GM21576 (cell line): Measurements from ENCODE around the gene IPO9.
"Not testable (repeated sequence)": the region's sequence is repeated elsewhere in the genome, so short reads cannot be mapped to it uniquely, and the experiment has no call there.

Experiments
- ATAC-seq: cut with Tn5 transposase; IDR thresholded peaks from one replicate; pipeline ENCODE4 v1.9.1; 2021; ENCODE audit warnings: mild to moderate bottlenecking, moderate library complexity; ENCODE audit not compliant: unreplicated experiment

IPO9 gene

DNA sequence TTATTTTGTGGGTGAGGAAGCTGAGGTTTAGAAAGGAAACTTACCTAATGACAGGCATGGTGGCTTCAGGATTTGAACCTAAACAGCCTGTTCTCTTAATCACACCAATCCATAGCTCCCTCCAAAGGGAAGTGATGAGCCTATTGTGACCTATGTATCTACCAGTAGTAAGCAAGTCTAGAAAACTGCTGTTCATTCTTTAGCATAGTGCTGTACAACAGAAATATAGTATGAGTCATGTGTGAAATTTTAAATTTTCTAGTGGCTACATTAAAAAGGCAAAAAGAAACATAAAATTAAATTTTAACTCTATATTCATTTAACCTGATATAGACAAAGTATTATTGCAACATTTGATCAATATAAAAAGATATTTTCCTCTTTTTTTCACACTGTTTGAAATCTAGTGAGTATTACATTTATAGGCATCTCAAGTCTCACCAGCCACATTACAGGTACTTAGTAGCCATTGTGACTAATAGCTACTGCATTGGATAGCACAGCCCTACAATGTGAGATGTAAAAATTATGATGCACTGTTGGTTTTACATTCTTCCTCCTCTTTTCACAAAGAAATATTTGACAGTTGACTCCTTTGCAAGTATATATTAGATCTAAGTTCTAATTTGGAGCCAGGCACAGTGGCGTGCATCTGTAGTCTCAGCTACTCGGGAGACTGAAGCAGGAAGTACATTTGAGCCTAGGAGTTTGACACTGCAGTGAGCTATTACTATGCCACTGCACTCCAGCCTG lies 16.6 kb downstream of the IPO9 start:
- ATAC-seq: no peak

DNA sequence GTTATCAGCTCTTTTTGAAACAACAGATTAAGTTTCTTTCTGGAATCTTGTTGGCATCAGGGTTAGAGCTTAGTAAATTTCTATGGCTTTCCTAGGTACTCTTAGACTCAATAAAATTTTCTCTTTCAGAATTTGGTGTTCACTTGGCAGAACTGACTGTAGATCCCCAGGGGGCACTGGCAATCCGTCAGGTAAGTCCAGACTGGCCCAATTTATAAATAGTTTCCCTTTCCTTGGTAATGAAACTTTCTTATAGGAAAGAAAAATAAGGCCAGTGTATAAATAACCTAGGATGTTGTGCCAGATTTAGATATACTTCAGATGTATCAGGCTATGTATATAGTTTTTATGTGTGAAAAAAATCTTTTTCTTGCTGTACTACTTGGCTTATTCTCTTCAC lies 18.2 kb downstream of the IPO9 start:
- ATAC-seq: no peak

DNA sequence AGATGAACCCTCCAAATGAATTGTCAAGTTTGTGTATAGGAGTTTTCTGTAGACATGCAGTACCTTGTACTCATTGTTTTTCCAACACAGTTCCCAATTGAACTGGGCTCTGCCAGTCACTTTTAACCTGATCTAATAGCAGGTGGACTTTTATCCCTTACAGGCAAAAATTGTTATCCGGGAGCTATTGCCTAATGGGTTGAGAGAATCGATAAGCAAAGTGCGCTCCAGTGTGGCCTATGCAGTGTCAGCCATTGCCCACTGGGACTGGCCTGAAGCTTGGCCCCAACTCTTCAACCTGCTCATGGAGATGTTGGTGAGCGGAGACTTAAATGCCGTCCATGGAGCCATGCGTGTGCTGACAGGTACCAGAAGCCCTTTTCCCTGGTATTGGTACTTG lies 19.3 kb downstream of the IPO9 start:
- ATAC-seq: no peak

DNA sequence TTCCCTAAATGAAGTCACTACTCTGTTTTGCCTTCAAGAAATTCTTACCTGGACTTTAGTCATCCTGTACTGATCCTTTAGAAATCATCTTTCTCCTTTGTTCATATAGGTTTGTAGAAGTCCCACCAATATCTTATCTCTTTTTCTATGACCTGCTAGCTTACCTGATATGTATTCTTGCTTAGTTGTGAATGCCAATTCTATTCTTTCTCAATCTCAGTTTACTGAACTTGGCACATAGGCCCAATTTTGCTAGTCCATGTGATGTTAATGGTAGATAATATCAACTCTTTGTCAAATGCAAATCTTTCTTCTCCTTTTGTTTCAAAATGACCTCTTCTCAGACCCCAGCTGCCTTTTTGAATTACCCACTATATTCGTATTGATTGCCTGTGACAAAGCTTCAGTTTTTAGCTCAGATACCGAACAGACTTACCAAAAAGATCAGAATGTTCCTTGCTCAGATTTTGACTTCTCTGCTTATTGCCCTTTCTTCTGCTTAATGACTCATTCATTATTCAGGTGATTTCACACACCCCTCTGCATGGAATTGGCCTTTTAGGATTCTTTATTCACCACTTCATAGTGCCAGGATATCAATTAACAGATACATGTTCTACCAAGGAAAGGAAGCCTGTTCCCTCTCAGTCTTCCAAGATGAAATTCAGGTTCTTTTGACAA lies 20.6 kb downstream of the IPO9 start:
- no peak for ATAC-seq

DNA sequence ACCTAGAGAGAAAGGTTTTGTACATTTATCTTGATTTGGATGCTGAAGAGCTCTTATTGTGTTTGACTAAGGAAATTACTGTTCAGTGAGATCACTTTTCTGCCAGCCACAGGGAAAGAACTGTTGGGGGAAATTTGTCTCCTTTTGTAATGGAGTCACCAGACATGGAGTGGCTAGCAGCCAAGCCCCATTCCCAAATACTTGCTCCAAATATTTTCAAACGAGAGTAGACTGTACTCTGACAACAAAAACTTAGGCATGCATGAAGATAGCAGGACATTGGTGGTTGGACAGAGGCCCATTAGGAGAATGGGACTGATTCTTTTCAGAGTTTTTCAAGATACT lies 21.1 kb downstream of the IPO9 start:
- ATAC-seq: no peak

DNA sequence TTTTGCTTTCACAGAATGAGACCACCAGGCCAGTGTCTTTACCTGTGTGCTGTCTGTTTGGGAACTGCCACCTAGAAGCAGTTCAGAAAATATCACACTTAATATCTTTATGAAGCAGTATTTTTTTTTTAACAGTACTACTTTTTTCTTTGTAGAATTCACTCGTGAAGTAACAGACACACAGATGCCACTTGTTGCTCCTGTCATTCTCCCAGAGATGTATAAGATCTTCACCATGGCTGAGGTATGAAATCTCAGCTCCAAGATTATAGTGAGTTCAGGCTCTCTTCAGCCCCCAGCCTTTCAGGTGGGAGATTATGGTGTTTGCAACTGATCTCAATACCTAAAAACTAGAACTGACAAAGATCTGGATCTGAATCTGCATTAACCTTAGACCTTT lies 23.0 kb downstream of the IPO9 start:
- no peak for ATAC-seq

DNA sequence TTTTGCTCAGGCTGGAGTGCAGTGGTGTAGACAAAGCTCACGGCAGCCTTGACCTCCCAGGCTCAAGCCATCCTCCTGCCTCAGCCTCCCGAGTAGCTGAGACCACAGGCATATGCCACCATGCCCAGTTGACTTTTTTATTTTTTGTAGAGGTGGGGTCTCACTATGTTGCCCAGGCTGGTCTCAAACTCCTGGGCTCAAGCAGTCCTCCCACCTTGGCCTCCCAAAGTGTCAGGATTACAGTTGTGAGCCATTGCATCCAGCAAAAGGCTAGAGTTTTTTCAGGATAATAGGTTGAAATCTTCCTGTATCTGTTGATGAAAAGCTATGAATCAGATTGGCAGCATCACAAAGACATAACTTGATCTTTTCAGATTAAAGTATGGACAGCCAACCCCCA lies 27.8 kb downstream of the IPO9 start:
- ATAC-seq: not testable (repeated sequence)

DNA sequence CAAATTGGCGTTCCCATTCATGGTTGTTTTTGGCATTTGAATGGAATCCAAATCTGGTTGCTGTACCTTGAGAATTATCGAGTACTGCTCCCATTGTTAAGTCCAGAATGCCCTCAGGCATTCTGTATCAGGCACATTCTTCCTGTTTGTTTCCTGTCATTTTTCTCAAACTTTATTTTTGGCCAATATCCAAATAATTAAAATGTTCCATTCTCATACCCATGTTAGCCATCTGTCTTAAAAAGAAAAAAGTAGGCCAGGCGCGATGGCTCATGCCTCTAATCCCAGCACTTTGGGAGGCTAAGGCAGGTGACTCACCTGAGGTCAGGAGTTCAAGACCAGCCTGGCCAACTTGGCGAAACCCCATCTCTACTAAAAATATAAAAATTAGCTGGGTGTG lies 30.5 kb downstream of the IPO9 start:
- ATAC-seq: no peak

DNA sequence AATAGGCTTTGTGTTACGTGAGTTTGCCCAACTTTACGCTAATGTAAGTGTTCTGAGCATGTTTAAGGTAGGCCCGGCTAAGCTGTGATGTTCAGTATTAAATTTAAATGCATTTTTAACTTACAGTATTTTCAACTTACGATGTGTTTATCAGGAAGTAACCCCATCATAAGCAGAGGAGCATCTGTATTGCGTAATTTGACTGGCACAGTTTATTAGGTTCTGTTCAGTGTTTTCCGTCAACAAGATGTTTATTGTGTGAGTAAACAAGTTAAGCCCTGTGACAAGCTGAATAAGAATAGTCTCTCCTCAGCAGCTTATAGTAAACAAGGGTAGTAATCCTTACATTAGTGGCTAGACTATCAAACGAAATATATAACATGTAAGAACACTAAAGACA lies 32.5 kb downstream of the IPO9 start:
- no peak for ATAC-seq

DNA sequence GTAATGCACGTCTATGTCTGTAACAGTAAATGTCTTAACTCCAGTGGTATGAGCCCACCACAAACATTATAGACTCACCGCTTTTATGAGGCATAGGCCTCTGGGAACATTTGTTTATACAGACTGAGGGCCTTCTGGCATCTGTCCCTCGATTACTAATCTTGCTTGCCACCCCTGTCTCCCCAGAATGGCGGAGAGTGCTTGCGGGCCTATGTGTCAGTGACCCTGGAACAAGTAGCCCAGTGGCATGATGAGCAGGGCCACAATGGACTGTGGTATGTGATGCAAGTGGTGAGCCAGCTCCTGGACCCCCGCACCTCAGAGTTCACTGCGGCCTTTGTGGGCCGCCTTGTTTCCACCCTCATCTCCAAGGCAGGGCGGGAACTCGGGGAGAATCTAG lies 41.4 kb downstream of the IPO9 start:
- ATAC-seq: no peak

DNA sequence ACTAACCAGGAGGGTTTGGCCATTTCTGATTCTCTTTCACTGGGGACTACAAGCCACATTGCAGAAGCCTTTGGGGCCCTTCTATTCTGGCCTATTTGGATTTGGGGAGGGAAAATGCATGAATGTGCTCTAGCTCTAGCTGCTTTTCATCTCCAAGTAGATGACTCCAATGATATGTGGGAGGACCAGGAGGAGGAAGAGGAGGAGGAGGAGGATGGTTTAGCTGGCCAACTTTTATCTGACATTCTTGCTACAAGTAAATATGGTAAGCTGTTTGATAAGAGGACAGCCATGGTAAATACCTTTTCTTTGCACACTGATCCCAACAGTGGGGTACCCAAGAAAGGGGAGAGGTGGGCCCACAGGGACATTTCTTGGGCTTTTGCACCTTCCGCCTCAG lies 45.7 kb downstream of the IPO9 start:
- ATAC-seq: no peak

DNA sequence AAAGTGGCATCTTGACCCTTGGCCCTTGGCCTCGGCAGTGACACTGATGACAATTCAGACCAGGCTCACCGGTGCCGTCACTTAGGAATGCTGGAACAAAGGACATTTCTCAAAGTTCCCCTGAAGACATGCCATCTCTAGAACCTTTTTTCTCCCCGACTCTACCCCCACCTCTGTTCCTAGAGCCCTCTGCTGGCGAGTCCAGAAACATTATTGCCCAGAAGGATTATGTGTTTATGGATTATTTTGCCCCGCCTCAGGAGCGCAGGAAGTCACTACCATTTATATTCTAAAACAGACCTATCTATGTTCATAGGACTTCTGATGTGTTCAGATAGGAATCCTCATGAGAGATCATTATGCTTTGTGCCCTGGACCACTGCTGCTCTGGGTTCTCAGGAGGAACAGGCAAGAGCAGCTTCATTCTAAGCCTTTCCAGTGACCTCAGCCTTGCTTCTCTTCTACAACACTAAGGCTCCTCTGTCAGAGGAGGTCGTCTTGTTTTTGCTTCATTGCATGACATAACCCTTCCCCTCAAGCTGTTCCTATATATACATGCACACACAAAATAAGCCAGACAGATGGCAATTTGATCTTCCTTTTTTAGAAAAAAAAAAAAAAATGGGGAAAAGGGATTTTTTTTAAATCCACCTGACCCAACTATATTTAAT lies 47.3 kb downstream of the IPO9 start:
- ATAC-seq: no peak

DNA sequence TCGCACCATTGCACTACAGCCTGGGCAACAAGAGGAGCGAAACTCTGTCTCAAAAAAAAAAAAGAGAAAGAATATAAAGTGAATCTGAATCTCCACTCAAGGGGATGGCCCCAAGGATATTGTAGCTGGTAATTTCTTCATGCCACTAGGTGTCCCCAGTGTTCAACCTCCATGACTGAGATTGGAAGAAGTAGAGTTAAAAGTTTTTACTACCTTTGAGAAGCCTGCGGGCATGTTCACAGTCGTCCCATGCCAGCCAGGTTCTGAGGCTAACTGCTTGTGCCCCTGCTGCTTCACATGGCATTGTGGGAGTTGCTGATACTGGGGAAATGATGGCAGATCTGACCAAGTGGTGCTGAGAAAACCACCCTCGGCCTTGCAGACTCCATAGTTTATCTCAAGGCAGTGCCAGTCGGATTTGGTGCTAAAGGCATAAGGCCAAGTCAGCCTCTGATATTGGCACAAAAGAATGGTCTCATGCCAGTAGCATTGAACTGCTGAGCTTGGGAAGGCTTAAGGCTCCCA lies 49.0 kb downstream of the IPO9 start:
- ATAC-seq: no peak

DNA sequence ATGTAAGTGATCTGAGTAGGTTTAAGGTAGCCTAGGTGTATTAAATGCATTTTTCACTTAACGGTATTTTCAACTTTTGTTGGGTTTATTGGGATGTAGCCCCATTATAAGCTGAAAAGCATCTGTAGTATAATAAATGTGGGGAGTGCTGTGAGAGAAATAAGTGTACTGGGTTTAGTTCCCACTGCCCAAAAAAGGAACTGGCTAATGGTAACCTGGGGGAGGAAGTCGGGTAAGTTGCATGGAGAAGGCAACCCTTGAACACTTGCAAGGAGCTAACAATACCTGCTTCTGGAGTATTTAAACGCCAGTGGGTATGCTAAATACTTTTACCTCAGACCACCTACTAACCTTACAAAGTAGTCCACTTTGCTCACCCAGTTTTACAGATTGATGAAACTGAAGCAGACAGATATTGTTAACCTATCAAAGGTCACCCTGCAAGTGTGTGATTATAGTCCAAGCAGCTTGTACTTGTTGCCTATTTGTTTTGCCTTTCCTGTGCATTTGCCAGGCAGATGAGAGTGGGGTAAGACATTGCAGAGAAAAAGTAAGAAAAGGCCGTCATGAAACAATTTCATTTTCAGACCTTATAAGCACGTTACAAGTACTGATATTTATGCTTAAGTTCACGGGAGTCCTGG lies 52.1 kb downstream of the IPO9 start:
- no peak for ATAC-seq

DNA sequence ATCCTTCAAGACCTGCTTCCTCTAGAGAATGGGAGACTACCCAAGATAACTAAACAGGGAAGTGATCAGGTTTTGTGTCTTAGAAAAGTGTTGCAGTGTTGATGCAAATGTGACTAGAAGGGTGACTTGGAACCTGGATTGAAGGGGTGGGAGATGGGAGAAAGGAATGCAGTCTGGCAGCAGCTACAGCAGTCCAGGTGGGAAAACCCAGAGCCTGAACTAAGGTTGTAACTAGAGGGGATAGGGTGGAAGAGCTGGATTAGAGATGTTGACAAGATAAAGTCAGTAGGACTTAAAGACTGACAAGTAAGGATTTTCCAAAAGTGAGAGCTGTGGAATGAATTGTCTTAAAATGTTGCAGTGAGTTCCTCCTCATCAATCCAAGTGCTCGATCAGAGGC lies 52.7 kb downstream of the IPO9 start:
- no peak for ATAC-seq

DNA sequence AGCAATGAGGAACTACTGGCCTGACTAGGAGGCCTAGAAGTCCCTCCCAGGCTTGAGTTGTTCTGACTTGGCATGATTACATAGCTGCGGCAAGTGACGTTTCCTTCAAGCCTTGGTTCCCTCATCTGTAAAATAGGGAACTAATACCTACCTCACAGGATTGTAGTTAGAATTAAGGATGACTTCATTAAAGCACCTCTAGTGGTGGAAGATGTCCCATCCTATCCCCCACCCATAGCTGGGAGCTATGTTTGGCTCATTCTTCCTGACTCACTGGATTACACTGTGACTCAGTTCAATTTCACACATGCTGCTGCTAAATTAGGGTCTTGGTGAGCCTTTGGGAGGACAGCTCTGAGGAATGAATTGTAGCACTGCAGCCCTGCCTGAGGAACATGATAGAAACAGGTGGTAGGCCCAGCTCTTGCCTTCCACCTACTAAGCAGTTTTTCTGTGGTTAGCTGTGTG lies 53.7 kb downstream of the IPO9 start:
- no peak for ATAC-seq

DNA sequence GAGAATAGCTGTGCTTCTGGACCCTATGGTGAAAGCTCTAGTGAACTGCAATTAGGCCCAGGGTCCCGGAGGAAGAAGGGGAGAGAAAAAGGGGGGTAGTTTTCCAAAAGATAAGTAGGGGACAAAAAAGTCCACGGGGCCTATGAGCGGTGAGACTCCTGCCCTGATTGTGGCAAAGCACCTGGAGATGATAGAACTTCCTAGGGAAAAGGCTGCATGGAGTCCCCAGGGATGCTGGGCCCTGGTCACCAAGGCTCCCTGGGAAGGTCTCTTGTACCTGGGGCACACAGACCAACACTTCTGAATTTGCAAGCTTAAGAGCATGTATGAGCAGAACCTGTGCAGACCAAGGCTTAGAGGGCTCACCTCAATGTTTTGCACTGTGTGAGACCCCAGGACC lies 54.3 kb downstream of the IPO9 start:
- ATAC-seq: no peak

DNA sequence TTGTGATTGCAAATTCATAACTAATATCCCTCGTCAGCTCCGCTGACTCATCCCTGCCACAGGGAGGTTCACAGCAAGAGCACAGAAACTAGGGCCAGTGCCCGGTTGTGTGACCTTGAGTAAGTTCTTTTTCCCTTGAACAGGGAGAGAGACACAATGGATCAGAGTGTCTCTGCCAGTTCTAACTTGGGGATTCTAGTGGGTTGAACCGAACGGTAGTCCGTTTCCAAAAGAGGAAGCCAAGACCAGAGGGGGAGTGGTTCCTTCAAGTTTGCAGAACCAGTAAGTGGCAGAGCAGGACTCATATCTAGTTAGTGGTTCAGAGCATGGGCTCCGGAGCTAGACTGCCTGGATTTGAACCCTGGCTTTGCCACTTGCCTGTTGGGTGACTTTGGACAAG lies 54.8 kb downstream of the IPO9 start:
- ATAC-seq: no peak

DNA sequence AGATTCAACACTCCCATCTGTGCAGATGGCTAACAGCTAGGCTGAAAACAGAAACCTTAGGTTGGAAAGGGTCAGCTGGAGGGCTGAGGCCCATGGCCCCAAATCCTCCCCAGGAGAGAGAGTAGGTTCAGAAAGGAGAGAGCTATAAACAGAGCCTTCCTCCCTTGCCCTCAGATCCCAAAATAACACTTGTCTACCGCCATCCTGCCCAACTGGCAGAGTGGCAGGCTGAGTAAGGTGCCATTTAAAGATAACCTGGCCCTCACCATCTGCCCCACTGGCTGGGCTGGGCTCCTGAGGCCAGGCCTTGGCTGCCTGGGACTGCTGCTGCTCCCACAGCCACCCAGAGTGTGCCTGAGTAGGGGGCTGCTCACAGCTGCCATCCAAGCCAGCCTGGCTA lies 55.5 kb downstream of the IPO9 start:
- no peak for ATAC-seq

DNA sequence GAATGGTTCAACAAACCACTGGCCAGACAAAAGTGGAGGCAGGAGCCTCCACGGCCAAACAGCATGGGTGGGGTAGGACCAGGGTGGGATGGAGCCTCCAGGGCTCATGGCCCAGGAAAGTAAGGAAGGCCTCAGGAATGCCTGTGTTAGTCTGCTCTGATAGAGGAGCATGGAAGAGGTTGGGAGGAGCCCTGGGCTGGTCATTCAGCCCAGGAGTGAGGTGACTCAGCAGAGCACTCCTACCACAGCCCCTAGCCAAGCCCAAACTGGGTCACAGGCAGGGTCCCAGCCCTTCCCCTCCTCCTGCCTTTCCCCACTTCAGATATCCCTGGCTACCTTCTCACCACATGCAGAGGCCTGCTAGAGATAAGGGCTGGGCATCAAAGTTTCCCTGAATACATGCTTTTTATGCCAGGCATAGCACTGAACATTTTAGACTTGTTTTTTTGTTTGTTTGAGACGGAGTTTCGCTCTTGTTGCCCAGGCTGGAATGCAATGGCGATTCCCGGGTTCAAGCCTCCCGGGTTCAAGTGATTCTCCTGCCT lies 56.6 kb downstream of the IPO9 start:
- ATAC-seq: no peak
